Effector memory CD8-positive, alpha-beta T cell (primary cell): ENCODE data around the gene FYN.
A peak's percentile ranks its signal among the peaks of the same experiment; 100 is the strongest.
"Not testable (repeated sequence)": the region's sequence is repeated elsewhere in the genome, so short reads cannot be mapped to it uniquely, and the experiment has no call there.

ENCODE experiments used
- ATAC-seq: fragments of 150-1000 bp; cut with Tn5 transposase; replicated peaks from 2 replicates; pipeline ENCODE4 v1.10.0; 2021; ENCODE audit warnings: mild to moderate bottlenecking, moderate library complexity
- DNase-seq, 3 experiments: peaks; one replicate each; pipeline ENCODE4 v3.0.0; 2021
- H3K27ac Mint-ChIP-seq, 2 donors: one replicate each; pipeline ENCODE4 v1.8.0; 2022; ENCODE audit warnings: mild to moderate bottlenecking in 2 of 2, mixed read lengths in 2 of 2, moderate library complexity in 2 of 2
- H3K27me3 Mint-ChIP-seq, 2 donors: one replicate each; pipeline ENCODE4 v1.8.0; 2022; ENCODE audit warnings: mixed read lengths in 2 of 2
- H3K36me3 Mint-ChIP-seq: one replicate; pipeline ENCODE4 v1.8.0; 2022; ENCODE audit warnings: mild to moderate bottlenecking, moderate library complexity, mixed read lengths; ENCODE audit not compliant: insufficient read depth
- H3K4me1 Mint-ChIP-seq, 2 donors: one replicate each; pipeline ENCODE4 v1.8.0; 2022; ENCODE audit warnings: low read depth in 2 of 2, mixed read lengths in 2 of 2
- H3K4me3 Mint-ChIP-seq, 2 donors: one replicate each; pipeline ENCODE4 v1.8.0; 2022; ENCODE audit warnings: mild to moderate bottlenecking in 2 of 2, mixed read lengths in 2 of 2, moderate library complexity in 2 of 2
- H3K9me3 Mint-ChIP-seq, 2 donors: one replicate each; pipeline ENCODE4 v1.8.0; 2022; ENCODE audit warnings: mixed read lengths in 2 of 2
- total RNA-seq, 9 experiments: gene quantifications; one replicate each; lab custom pipeline; 2026; lab: John Stamatoyannopoulos, UW

Gene FYN
- 465 to 1,012 (median 584) reads per million in 9 experiments for total RNA-seq

DNA sequence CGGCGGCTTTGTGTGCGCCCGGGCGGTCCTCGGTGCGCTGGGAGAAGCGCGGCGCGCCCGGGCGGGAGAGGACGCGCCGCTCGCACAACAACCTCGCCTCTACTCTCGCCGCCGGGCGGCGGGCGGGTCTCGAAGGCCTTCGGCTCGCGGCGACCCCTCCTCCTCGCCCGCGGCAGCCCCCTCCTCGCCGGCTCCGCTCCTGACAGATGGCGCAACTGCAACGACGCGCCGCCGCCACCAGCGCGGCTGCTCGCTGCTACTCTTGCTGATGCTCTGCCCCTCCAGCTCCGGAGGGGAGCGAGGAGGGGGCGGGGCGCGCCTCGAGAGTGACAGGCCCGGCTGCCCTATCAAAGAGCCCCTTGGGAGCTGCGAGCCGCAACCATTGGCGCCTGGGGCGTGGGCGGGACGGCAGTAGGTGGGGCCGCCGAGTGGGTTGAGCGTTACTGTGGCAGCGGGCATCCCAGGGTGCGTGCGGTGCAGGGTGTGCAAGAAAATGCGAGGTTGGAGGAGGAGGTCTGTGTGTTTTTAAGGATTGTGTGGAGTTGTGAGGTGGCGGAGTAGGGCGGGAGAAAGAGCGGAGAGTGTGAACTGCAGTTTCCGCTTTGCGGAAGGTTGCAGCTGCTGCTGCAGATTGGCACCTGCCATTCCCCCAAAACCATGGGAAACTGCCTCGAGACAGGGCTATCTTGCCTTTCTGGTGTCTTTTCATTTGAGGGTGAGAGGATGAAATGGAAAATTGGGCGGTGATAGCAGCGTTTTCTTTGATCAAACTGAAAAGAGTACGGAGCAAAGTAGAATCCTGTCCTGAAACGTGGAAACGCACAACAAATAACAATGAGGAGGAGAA, at the start of gene FYN:
FYN (minus strand) TSS at position 275 of the 847 bp plus-strand sequence. CDS start 153,401 bp downstream, outside the sequence.
- H3K27me3 Mint-ChIP-seq, result no peaks in the 10 kb centered on the region
- H3K4me3 Mint-ChIP-seq, result peak within 1 kb of the TSS; percentile 97 to 99
- no peaks in the 10 kb centered on the region for H3K9me3 Mint-ChIP-seq
- H3K27ac Mint-ChIP-seq, result peak within 1 kb of the TSS; percentile 96 to 98
- peaks cover 27 to 45% of the 10 kb centered on the region in 2 donors for H3K4me1 Mint-ChIP-seq
- peaks cover 39% of the 10 kb centered on the region for H3K36me3 Mint-ChIP-seq
- ATAC-seq (peak; percentile 83), DNase-seq (peak; percentile 98 to 99 (median 98))

- ATAC-seq (no peak), DNase-seq (no peak)
- peaks cover 0 to 5% of the 10 kb centered on the region in 2 donors for H3K4me1 Mint-ChIP-seq
- no peaks in the 10 kb centered on the region for H3K27me3 Mint-ChIP-seq
- no peaks in the 10 kb centered on the region for H3K9me3 Mint-ChIP-seq
- no peaks in the 10 kb centered on the region for H3K36me3 Mint-ChIP-seq
- no peak overlapping the region for H3K27ac Mint-ChIP-seq
- no peak overlapping the region for H3K4me3 Mint-ChIP-seq
Observed at GRCh38 chr6:111922454-111923297, 49.4 kb upstream of the FYN start.

DNA sequence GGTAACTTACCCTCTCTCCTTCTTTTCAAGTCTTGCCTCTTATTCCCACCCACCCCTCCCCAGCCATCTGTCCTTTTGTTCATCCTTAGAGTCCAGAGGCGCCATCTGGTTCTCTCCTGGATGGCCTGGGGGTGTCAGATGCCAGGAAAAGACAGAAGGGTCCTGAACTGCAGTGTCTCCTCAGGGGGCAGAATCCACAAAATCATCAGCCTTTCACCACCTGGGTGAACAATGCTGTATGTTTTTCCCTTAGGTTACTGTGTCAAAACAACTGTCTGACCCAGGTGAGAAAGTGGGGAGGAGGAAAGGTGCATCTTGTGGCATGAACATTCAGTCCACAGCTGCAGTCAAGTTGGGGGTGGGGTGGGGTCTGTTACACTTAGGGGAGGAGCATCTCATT, 47.9 kb upstream of the FYN start:
- ATAC-seq, result no peak
- H3K36me3 Mint-ChIP-seq, result no peaks in the 10 kb centered on the region
- H3K27me3 Mint-ChIP-seq, result no peaks in the 10 kb centered on the region
- peaks cover 0 to 5% of the 10 kb centered on the region in 2 donors for H3K4me1 Mint-ChIP-seq
- no peak for DNase-seq
- no peak overlapping the region for H3K27ac Mint-ChIP-seq
- H3K9me3 Mint-ChIP-seq, result no peaks in the 10 kb centered on the region
- H3K4me3 Mint-ChIP-seq, result no peak overlapping the region

GRCh38 chr6:111920578-111920977, 47.3 kb upstream of the FYN start:
- H3K9me3 Mint-ChIP-seq, result no peaks in the 10 kb centered on the region
- no peak overlapping the region for H3K27ac Mint-ChIP-seq
- ATAC-seq (no peak), DNase-seq (no peak)
- H3K4me1 Mint-ChIP-seq, result peaks cover 0 to 5% of the 10 kb centered on the region in 2 donors
- no peaks in the 10 kb centered on the region for H3K36me3 Mint-ChIP-seq
- H3K4me3 Mint-ChIP-seq, result no peak overlapping the region
- H3K27me3 Mint-ChIP-seq, result no peaks in the 10 kb centered on the region

DNA sequence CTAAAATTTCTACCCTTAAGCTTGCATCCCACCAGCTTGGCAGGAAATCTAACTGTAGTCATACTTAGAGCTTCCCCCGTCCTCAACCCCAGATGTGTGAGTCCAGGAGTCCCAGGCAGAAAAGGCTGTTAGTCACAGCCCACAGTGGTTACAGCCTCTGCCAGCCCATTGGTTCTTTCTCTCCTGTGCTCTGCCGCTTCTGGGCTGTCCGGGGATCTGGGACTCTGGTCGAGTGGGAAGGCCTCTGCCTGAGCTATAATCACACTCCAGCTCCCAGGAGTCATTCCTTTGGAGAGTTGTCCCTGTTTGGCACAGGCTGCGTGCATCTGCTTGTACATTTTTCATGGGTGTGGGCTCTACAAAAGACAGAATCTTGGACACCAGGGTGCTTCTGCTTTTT, 45.6 kb upstream of the FYN start:
- Mint-ChIP-seq H3K27ac (no peak overlapping the region), H3K36me3 (no peaks in the 10 kb centered on the region), H3K9me3 (no peaks in the 10 kb centered on the region), H3K27me3 (no peaks in the 10 kb centered on the region), H3K4me1 (peaks cover 3% of the 10 kb centered on the region in 2 donors), H3K4me3 (no peak overlapping the region)
- no peak for ATAC-seq
- no peak for DNase-seq

- Mint-ChIP-seq H3K4me1 (peaks cover 3% of the 10 kb centered on the region in 2 donors), H3K27me3 (no peaks in the 10 kb centered on the region), H3K36me3 (no peaks in the 10 kb centered on the region), H3K9me3 (no peaks in the 10 kb centered on the region), H3K4me3 (no peak overlapping the region), H3K27ac (no peak overlapping the region)
- no peak for ATAC-seq
- DNase-seq, result no peak
Observed at GRCh38 chr6:111916747-111917146, 43.5 kb upstream of the FYN start.

DNA sequence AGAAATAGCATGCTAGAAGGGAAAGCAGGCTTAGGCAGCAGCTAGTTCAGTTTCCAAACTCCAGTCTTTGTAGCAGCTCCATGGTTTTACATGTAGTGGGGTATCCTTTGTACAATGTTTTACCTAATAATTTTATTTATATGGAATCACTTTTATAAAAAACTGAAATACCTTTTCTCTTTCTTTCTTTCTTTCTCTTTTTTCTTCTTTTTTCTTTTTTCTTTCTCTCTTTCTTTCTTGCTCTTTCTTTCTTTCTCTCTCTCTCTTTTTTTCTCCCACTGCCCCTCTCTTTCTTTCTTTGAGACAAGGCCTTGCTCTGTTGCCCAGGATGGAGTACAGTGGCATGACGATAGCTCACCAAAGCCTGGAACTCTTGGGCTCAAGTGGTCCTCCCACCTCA, 41.4 kb upstream of the FYN start:
- Mint-ChIP-seq H3K4me1 (peaks cover 0 to 3% of the 10 kb centered on the region in 2 donors), H3K9me3 (no peaks in the 10 kb centered on the region), H3K27me3 (no peaks in the 10 kb centered on the region), H3K36me3 (no peaks in the 10 kb centered on the region), H3K4me3 (no peak overlapping the region), H3K27ac (no peak overlapping the region)
- no peak for ATAC-seq
- DNase-seq, result no peak

DNA sequence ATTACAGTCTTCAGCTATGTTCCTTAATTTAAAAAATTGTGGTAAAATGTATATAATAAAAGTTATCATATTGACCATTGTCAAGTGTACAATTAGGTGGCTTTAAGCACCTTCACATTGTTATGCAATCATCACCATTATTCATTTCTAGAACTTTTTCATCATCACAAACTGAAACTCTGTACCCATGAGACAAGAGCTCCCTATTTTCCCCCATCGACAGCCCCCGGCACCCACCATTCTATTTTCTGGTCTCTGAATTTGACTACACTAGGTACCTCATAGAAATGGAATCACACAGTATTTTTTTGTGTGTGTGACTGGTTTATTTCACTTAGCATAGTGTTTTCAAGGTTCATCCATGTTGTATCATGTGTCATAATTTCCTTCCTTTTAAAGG, 39.7 kb upstream of the FYN start:
- no peaks in the 10 kb centered on the region for H3K36me3 Mint-ChIP-seq
- H3K4me1 Mint-ChIP-seq, result peaks cover 0 to 3% of the 10 kb centered on the region in 2 donors
- DNase-seq (no peak), ATAC-seq (no peak)
- peak overlapping the region in 1 of 2 donors; percentile 16 for H3K27ac Mint-ChIP-seq
- H3K4me3 Mint-ChIP-seq, result no peak overlapping the region
- H3K27me3 Mint-ChIP-seq, result no peaks in the 10 kb centered on the region
- H3K9me3 Mint-ChIP-seq, result no peaks in the 10 kb centered on the region

DNA sequence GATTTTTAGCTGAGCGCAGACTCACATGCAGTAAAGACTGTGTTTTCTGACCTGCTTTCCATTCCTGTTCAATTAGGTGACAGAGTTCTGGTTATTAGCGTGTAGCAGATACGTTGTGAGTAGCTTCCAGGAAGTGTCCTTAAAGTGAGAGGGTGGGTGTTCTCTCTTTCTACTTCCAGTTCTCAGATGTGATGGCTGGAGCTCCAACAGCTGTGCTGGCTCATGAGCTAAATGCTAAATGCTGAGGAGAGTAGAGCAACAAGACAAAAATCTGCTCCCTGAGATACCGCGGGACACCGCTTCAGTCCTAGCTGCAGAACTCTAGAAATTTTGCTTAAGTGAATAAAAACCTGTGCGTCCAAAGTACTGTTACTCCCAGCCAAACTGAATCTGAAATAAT, 38.2 kb upstream of the FYN start:
- Mint-ChIP-seq H3K27ac (no peak overlapping the region), H3K4me1 (peaks cover 0 to 3% of the 10 kb centered on the region in 2 donors), H3K4me3 (no peak overlapping the region), H3K36me3 (no peaks in the 10 kb centered on the region), H3K27me3 (no peaks in the 10 kb centered on the region), H3K9me3 (no peaks in the 10 kb centered on the region)
- ATAC-seq (no peak), DNase-seq (no peak)

DNA sequence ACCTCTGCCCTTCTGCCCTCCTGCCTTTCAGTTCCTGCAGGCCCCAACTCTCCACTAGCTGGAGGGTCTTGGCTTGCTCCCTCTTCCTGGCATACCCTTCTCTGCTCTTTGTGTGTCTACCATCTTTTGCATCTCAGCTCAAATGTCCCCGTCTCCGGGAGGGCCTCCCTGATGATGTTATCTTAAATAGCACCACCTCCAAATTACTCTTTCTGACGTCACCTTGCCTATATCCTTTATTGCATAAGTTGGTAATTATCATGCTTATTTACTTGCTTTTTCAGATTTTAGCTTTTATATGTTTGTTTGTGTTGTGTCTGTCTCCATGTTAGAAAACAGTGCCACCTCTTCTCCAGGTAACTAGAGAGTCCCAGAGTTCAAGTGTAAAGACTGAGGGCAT, 36.0 kb upstream of the FYN start:
- no peaks in the 10 kb centered on the region for H3K27me3 Mint-ChIP-seq
- no peak overlapping the region for H3K27ac Mint-ChIP-seq
- DNase-seq (no peak), ATAC-seq (no peak)
- H3K9me3 Mint-ChIP-seq, result no peaks in the 10 kb centered on the region
- H3K4me1 Mint-ChIP-seq, result no peaks in the 10 kb centered on the region
- no peak overlapping the region for H3K4me3 Mint-ChIP-seq
- H3K36me3 Mint-ChIP-seq, result no peaks in the 10 kb centered on the region

DNA sequence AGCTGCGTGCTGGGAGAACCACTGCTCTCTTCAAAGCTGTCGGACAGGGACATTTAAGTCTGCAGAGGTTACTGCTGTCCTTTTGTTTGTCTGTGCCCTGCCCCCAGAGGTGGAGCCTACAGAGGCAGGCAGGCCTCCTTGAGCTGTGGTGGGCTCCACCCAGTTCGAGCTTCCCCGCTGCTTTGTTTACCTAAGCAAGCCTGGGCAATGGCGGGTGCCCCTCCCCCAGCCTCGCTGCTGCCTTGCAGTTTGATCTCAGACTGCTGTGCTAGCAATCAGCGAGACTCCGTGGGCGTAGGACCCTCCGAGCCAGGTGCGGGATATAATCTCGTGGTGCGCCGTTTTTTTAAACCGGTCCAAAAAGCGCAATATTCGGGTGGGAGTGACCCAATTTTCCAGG, 35.1 kb upstream of the FYN start:
- H3K27ac Mint-ChIP-seq, H3K4me1 Mint-ChIP-seq, H3K27me3 Mint-ChIP-seq, H3K36me3 Mint-ChIP-seq, H3K9me3 Mint-ChIP-seq, DNase-seq, ATAC-seq, H3K4me3 Mint-ChIP-seq: not testable (repeated sequence)

DNA sequence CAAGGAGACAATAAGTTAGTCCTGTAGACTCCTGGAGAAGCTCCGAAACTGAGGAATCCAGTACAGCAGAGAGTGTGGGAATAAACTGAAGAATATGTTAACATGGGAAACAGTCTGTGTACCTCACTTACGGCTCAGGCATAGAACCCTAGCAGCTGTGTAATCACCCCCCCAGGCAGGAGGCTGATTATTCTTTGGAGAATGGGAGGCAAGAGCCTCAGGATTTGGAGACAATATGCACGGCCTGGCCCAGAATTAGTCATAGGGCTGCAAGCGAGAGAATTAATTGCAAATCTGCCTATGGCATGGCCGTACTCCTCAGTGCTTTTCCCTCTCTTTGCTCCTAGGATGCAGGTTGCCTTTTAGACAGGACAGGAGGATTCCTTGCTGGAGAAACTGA, 27.5 kb upstream of the FYN start:
- DNase-seq (no peak), ATAC-seq (no peak)
- no peaks in the 10 kb centered on the region for H3K9me3 Mint-ChIP-seq
- H3K36me3 Mint-ChIP-seq, result no peaks in the 10 kb centered on the region
- no peaks in the 10 kb centered on the region for H3K27me3 Mint-ChIP-seq
- no peaks in the 10 kb centered on the region for H3K4me1 Mint-ChIP-seq
- H3K4me3 Mint-ChIP-seq, result no peak overlapping the region
- H3K27ac Mint-ChIP-seq, result no peak overlapping the region

GRCh38 chr6:111899531-111899930, 26.3 kb upstream of the FYN start:
- Mint-ChIP-seq H3K36me3 (no peaks in the 10 kb centered on the region), H3K27ac (no peak overlapping the region), H3K27me3 (no peaks in the 10 kb centered on the region), H3K4me3 (no peak overlapping the region), H3K9me3 (no peaks in the 10 kb centered on the region), H3K4me1 (no peaks in the 10 kb centered on the region)
- ATAC-seq, result no peak
- no peak for DNase-seq

- ATAC-seq (no peak), DNase-seq (no peak)
- Mint-ChIP-seq H3K36me3 (no peaks in the 10 kb centered on the region), H3K27ac (no peak overlapping the region), H3K27me3 (no peaks in the 10 kb centered on the region), H3K9me3 (no peaks in the 10 kb centered on the region), H3K4me3 (no peak overlapping the region), H3K4me1 (no peaks in the 10 kb centered on the region)
Observed at GRCh38 chr6:111898452-111898851, 25.2 kb upstream of the FYN start.
